ENCODE results near the gene CEP68.
"Not testable (repeated sequence)": the region's sequence is repeated elsewhere in the genome, so short reads cannot be mapped to it uniquely, and the experiment has no call there.

CEP68 gene

GRCh38 chr2:65092791-65093190 lies 36.6 kb downstream of the CEP68 start:
- no peak for DNase-seq

DNA sequence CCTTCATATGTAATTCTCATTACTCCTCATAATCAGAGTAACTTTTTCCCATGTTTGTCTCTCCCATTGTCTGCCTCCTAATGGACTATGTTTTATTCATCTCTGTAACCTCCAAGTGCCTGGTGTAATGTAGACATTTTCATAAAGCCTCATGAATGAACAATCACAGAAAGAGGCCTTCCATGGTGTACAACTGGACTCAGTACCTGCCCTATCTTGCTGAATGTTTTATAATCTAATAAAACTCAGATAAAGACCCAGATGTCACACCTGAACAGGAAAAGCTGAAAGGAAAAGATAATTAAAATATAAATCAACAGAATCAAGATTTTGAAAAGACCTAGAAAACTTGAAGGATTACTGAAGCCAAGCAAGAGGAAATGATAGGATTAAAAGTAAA lies 37.0 kb downstream of the CEP68 start:
- DNase-seq = no peak

- no peak for DNase-seq
Measured at GRCh38 chr2:65096948-65097347, 40.7 kb downstream of the CEP68 start.

DNA sequence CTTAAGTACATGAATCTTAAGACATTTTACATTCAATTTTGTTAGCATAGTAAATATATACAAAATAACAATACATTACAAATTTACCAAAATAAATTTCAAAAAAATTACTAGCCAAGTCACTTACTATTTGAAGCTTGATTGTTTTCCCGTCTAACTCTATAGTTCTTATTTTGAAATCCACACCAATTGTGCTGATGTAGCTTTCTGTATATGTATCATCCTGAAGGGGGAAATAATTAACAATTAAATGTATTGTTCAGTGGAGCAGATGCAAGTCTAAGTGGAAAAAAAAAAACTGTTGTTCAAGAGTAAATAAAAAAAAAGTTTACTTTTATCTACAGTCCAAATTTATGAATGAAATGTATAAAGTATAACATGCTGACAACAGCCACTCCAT lies 41.6 kb downstream of the CEP68 start:
- no peak for DNase-seq

DNA sequence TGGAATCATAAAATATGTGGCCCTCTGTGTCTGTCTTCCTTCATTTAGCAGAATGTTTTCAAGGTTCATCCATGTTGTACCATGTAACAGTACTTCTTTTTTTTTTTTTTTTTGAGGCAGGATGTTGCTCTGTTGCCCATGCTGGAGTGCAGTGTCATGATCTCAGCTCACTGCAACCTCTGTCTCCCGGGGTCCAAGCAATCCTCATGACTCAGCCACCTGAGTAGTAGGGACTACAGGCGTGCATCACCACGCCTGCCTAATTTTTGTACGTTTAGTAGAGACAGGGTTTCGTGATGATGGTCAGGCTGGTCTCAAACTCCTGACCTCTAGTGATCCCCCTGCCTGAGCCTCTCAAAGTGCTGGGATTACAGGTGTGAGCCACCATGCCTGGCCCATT lies 42.5 kb downstream of the CEP68 start:
- no peak for DNase-seq

DNA sequence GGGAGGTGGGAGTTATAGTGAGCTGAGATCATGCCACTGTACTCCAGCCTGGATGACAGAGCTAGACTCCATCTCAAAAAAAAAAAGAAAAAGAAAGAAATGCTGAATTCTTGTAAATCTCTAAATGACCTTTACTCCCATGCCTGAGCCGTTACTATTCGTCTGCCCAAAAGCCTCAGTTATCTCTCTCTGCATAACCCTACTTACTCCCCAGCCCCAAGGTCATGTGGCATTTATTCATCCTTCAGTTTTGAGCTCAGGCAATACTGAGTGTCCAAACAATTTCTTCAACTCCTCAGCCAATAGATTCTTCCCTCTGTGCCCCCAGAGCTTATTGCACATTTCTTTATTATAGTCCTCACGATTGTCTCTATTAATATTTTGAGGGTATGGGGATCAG lies 44.9 kb downstream of the CEP68 start:
- DNase-seq = no peak

GRCh38 chr2:65103013-65103715 lies 46.9 kb downstream of the CEP68 start:
- DNase-seq = no peak

GRCh38 chr2:65107530-65107929 lies 51.3 kb downstream of the CEP68 start:
- no peak for DNase-seq

DNA sequence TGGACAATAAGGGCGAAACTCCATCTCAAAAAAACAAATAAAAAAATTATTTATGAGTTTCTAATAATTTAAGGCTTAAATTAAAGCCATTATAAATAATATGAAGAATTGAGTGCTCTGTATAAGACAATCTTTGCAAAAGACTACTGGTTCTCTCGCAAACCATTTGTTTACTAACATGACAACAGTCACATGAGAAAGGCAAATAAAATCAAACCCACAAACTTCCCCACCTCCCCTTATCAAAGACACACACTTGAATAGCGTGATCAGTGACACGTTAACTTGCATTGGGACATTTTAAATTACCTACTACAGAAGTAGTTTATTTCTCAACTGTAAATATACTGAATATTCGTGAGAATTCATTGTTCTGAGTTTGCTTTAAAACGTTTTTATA lies 52.6 kb downstream of the CEP68 start:
- no peak for DNase-seq

- DNase-seq = no peak
Measured at GRCh38 chr2:65112633-65113032, 56.4 kb downstream of the CEP68 start.

DNA sequence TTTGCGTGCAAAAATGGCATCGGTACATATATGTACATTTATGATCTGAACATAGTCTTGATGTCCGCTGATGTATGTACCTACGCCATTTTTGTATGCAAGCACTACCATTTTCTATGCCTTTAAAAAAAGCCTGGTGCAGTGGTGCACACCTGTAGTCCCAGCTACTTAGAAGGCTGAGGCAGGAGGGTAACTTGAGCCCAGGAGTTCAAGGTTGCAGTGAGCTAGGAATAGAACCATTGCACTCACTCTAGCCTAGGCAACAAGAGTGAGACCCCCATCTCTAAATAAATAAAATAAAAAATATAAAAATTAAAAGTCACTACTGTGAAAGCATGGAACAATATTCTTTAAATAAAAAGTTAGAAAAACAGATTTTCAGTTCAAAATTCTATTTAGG lies 57.0 kb downstream of the CEP68 start:
- DNase-seq = no peak

DNA sequence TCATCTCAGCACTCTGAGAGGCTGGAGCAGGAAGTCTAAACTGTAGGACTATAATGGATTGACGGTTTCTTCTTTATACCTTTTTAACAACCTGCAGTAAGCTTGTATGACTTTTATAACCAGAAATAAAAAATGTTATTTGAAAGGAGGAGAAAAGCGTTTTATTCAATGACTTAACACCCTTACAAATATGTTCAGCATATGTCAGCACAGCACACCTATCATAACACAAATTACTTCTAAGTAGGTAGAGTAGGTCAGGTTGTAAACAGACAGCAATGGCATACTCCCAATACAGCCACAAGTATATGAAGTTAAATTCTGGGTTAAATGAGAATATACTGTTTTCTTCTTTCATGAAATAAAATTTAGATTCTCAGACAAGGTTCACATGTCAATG lies 57.6 kb downstream of the CEP68 start:
- DNase-seq = no peak

DNA sequence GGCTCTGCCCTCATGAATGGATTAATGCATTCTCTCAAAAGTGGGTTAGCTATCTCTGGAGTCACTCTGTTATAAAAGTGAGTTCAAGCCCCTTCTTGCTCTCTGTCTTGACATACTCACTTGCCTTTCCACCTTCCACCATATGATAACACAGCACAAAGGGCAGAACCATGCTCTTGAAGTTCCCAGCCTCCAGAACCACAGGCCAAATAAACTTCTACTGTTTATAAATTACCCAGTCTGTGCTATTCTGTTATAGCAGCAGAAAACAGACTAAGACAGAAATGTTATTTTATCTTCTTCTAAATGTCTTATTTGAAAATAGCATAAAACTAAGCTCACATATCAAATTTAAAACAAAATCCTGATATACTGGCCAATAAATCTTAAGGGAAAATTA lies 58.7 kb downstream of the CEP68 start:
- DNase-seq = no peak

- no peak for DNase-seq
Measured at GRCh38 chr2:65116645-65117044, 60.4 kb downstream of the CEP68 start.

DNA sequence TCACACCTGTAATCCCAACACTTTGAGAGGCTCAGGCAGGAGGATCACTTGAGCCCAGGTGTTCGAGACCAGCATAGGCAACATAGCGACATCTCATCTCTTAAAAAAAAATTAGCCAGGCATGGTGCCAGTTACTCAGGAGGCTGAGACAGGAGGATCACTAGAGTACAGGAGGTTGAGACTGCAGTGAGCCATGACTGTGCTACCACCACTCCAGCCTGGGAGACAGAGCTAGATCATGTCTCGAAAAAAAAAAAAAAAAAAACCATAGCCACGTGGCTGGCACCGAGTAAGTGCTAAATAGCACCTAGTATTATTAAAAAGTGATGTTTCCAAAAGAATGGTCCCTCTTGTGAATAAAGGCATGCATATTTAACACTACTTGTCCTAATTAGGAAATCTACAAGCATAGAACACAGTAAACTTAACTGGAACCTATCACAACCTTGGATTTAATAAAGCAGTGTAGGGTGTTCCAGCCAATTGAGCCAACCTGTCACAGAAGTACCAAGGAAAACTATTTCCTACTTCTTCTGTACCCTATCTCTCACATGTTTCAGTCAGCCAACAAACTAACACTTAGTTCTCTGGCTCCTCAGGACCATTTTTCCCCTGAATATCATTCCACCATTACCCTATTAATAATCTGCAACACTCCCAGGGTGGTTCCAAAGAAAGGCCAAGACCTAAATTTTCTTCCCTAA lies 64.9 kb downstream of the CEP68 start:
- DNase-seq = no peak

DNA sequence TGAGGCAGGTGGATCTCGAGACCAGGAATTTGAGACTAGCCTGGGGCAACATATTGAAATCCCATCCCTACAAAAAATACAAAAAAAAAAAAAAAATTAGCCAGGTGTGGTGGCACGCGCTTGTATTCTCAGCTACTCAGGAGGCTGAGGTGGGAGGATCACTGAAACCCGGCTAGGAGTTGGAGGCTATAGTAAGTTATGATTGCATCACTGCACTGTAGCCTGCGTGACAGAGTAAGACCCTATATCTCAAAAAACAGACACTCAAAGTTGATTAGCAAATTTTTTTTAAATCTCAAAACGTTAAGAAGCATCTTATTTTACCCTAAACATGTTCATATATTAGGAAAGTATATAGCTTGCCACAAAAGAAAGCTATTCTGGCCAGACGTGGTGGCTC lies 66.1 kb downstream of the CEP68 start:
- DNase-seq = no peak

- not testable (repeated sequence) for DNase-seq
Measured at GRCh38 chr2:65125457-65125856, 69.2 kb downstream of the CEP68 start.

GRCh38 chr2:65128297-65129190 lies 72.3 kb downstream of the CEP68 start:
- no peak for DNase-seq

GRCh38 chr2:65129286-65129825 lies 73.1 kb downstream of the CEP68 start:
- DNase-seq = no peak

DNA sequence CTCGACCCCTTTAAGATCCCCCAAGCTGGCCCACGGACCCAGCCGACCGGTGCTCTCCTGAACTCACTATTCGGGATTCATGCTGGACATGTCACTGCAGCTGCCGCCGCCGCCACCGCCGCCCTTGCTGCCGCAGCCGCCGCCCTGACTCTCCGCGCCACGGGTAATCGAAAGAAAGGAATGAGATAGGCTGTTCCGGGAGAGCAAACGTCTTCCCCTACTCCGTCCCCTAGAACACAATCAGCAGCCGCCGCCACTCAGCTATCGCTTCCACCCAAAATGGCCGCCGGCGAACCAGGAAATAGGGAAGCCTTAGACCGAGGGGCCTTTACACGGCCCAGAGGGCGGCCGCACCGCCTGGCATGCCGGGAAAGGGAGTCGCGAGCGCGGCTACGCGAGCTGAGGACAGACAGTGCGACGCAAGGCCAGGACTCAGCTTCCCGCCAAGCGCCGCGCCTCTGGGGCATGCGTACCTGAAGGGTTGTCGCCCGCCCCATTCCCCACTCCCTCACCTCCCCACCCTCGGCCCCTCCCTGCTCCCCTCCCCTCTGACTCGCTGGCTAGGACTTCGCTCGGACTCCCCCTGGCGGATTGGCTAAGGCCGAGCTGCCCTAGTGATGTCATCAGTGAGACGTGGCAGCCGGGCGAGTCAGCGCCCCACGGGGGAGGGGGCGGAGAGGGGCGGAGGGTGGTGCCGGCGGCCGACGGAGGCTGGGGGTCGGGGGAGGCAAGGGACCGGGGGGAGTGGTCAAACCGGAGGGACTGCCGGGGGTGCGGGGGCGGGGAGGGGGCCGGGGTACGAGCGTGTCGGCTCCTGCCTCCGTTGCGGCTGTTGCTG lies 73.8 kb downstream of the CEP68 start, which contains the start of gene RAB1A:
TSS of gene RAB1A (minus strand) at position 281 of the 838 bp plus-strand sequence. CDS start at position 90, 191 bp downstream.
- peak; percentile 99 for DNase-seq

DNA sequence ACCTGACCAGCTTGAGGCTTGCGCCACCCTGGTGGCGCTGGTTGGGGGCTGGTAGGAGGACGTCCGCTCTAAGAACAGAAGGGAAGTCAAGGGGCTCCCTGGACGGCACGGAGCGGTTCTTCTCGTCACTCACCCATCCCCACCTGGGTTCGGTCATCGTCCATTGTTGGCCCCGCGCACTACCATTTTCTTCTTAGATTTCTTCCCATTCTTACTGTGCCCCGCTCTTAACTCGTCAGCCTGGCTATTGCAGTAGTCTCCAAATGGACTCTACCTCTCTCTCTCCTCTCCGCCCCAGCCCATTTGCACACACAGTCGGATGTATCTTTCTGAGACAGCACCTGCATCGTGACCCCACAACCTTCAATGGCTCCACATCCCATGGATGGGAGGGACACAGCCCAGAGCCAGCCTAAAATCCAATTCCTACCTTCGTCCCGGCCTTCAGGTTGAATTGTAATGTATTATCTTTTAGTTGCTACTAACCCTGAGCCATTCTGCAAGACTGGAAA lies 74.5 kb downstream of the CEP68 start:
- DNase-seq = no peak

GRCh38 chr2:65132930-65133329 lies 76.7 kb downstream of the CEP68 start:
- not testable (repeated sequence) for DNase-seq
